H1 (cell line): ENCODE data around the gene CACNG1. TPM values are rescaled to one million over a fixed set of nuclear protein-coding genes. Genes with fewer than 3 reads are reported as not detected.

Experiments
- CTCF ChIA-PET: fragments of 300-600 bp; sonication (Branson Sonifier 250); formaldehyde crosslinking; loops from one replicate; lab custom pipeline; 2021; ENCODE audit not compliant: partially characterized antibody; lab: Charles Lee
- POLR2A ChIA-PET: fragments of 300-600 bp; sonication (Branson Sonifier 250); formaldehyde crosslinking; loops from one replicate; lab custom pipeline; 2021; ENCODE audit warnings: inconsistent platforms; ENCODE audit not compliant: partially characterized antibody; lab: Charles Lee
- DNase-seq, 2 experiments: peaks; one replicate each; pipeline versions ENCODE4 v3.0.0 to v3.0.0-alpha.2; 2010 to 2022; ENCODE audit warnings: low spot score in 2 of 2, low read depth in 1 of 2, mixed read lengths in 1 of 2
- FAIRE-seq: peaks from 2 replicates; lab custom pipeline; 2011; peaks lifted over from hg19 to GRCh38; lab: Jason Lieb, UNC
- H2AFZ ChIP-seq: 2 replicates; pipeline ENCODE4 v1.8.1; 2012; ENCODE audit warnings: low read length, inconsistent platforms
- H2AK5ac ChIP-seq: 2 replicates; pipeline ENCODE4 v1.6.1; 2013; ENCODE audit warnings: low read depth, low read length
- H2BK120ac ChIP-seq: replicated peaks from 2 replicates; pipeline ENCODE3; 2013; ENCODE audit warnings: low read depth, low read length, inconsistent platforms
- H2BK12ac ChIP-seq: 2 replicates; pipeline ENCODE4 v1.6.1; 2013; ENCODE audit warnings: low read depth, low read length
- H2BK15ac ChIP-seq: 2 replicates; pipeline ENCODE4 v1.6.1; 2013; ENCODE audit warnings: low read length
- H2BK20ac ChIP-seq: 2 replicates; pipeline ENCODE4 v1.6.1; 2013; ENCODE audit warnings: low read length
- H2BK5ac ChIP-seq: 2 replicates; pipeline ENCODE4 v1.6.1; 2013; ENCODE audit warnings: low read depth, low read length
- H3K14ac ChIP-seq: 2 replicates; pipeline ENCODE4 v1.6.1; 2013; ENCODE audit warnings: inconsistent platforms; ENCODE audit not compliant: insufficient read length
- H3K18ac ChIP-seq: 2 replicates; pipeline ENCODE4 v1.6.1; 2013; ENCODE audit warnings: low read length; ENCODE audit errors: extremely low read depth
- H3K23ac ChIP-seq: 2 replicates; pipeline ENCODE4 v1.6.1; 2013; ENCODE audit warnings: inconsistent platforms; ENCODE audit not compliant: insufficient read length
- H3K23me2 ChIP-seq: 2 replicates; pipeline ENCODE4 v1.6.1; 2013; ENCODE audit warnings: low read depth, low read length
- H3K27ac ChIP-seq: 2 replicates; pipeline ENCODE4 v1.6.1; 2011; ENCODE audit warnings: low read depth, low read length, inconsistent platforms
- H3K27me3 ChIP-seq, 4 experiments: replicated peaks in 1 of 4; 1 replicate in 1 of 4; 2 replicates in 3 of 4; pipeline versions ENCODE4 v1.6.1 to v1.8.1; 2011 to 2013; ENCODE audit warnings: low read length in 3 of 4, mild to moderate bottlenecking in 3 of 4, inconsistent platforms in 2 of 4, mixed read lengths in 2 of 4, moderate library complexity in 1 of 4; ENCODE audit not compliant: control insufficient read depth in 3 of 4, insufficient read depth in 3 of 4; ENCODE audit errors: extremely low read depth in 1 of 4
- H3K36me3 ChIP-seq, 4 experiments: 2 replicates each; pipeline versions ENCODE4 v1.6.1 to v1.8.1; 2011 to 2013; ENCODE audit warnings: mild to moderate bottlenecking in 4 of 4, low read length in 3 of 4, moderate library complexity in 2 of 4, control low read depth in 1 of 4, inconsistent platforms in 1 of 4; ENCODE audit not compliant: insufficient read depth in 4 of 4, control insufficient read depth in 2 of 4
- H3K4ac ChIP-seq: replicated peaks from 2 replicates; pipeline ENCODE3; 2013; ENCODE audit warnings: low read length, low read depth, mixed read lengths, inconsistent platforms; ENCODE audit not compliant: insufficient read length
- H3K4me1 ChIP-seq, 4 experiments: replicated peaks in 1 of 4; 1 replicate in 1 of 4; 2 replicates in 3 of 4; pipeline versions ENCODE4 v1.6.1 to v1.8.1; 2011 to 2013; ENCODE audit warnings: low read length in 3 of 4, inconsistent platforms in 2 of 4, mixed read lengths in 1 of 4; ENCODE audit not compliant: insufficient read depth in 4 of 4, control insufficient read depth in 3 of 4
- H3K4me2 ChIP-seq, 2 experiments: 2 replicates each; pipeline versions ENCODE4 v1.6.1 to v1.8.1; 2011 to 2013; ENCODE audit warnings: low read depth in 2 of 2, low read length in 2 of 2, control low read depth in 1 of 2, inconsistent platforms in 1 of 2, mild to moderate bottlenecking in 1 of 2; ENCODE audit not compliant: insufficient read depth in 1 of 2
- H3K4me3 ChIP-seq, 4 experiments: fragments of 200-600, 300-600 bp in 1 of 4; sonication (generic), shearing (Covaris generic), sonication (Bioruptor Twin) in 1 of 4; 2 replicates each; pipeline versions ENCODE4 v1.5.1 to v1.8.1; 2011 to 2016; ENCODE audit warnings: low read length in 4 of 4, low read depth in 3 of 4, control low read depth in 2 of 4, inconsistent platforms in 2 of 4, mild to moderate bottlenecking in 2 of 4, mixed read lengths in 1 of 4, moderate library complexity in 1 of 4; ENCODE audit not compliant: insufficient read depth in 2 of 4; ENCODE audit errors: extremely low read depth in 1 of 4
- H3K56ac ChIP-seq: replicated peaks from 2 replicates; pipeline ENCODE3; 2013; ENCODE audit warnings: low read depth, mild to moderate bottlenecking, mixed read lengths, low read length, inconsistent platforms; ENCODE audit not compliant: insufficient read length
- H3K79me1 ChIP-seq: 2 replicates; pipeline ENCODE4 v1.6.1; 2013; ENCODE audit warnings: low read depth, low read length, control low read depth
- H3K79me2 ChIP-seq, 2 experiments: 2 replicates each; pipeline versions ENCODE4 v1.6.1 to v1.8.1; 2012 to 2013; ENCODE audit warnings: low read length in 2 of 2, mild to moderate bottlenecking in 2 of 2, inconsistent platforms in 1 of 2; ENCODE audit not compliant: insufficient read depth in 2 of 2, control insufficient read depth in 1 of 2
- H3K9ac ChIP-seq, 4 experiments: replicated peaks in 1 of 4; 1 replicate in 1 of 4; 2 replicates in 3 of 4; pipeline versions ENCODE4 v1.6.1 to v1.8.1; 2011 to 2013; ENCODE audit warnings: low read depth in 3 of 4, low read length in 3 of 4, control low read depth in 2 of 4, mild to moderate bottlenecking in 2 of 4, moderate library complexity in 2 of 4, inconsistent platforms in 1 of 4; ENCODE audit errors: extremely low read depth in 1 of 4
- H3K9me3 ChIP-seq, 2 experiments: 2 replicates each; pipeline versions ENCODE4 v1.6.1 to v1.8.1; 2012 to 2013; ENCODE audit warnings: mild to moderate bottlenecking in 2 of 2, moderate library complexity in 2 of 2, control low read depth in 1 of 2, inconsistent platforms in 1 of 2, low read depth in 1 of 2, low read length in 1 of 2, mixed read lengths in 1 of 2; ENCODE audit not compliant: insufficient read depth in 2 of 2
- H4K20me1 ChIP-seq, 2 experiments: replicated peaks in 1 of 2; 2 replicates each; pipeline versions ENCODE3 to v1.8.1; 2011 to 2013; ENCODE audit warnings: inconsistent platforms in 2 of 2, low read length in 2 of 2, mild to moderate bottlenecking in 1 of 2; ENCODE audit not compliant: insufficient read depth in 2 of 2, control insufficient read depth in 1 of 2
- H4K5ac ChIP-seq: 2 replicates; pipeline ENCODE4 v1.6.1; 2013; ENCODE audit warnings: low read length, low read depth, mixed read lengths, inconsistent platforms; ENCODE audit not compliant: insufficient read length
- H4K8ac ChIP-seq: 2 replicates; pipeline ENCODE4 v1.8.0; 2013; ENCODE audit warnings: mild to moderate bottlenecking, moderate library complexity, low read length, inconsistent platforms; ENCODE audit not compliant: insufficient read depth; ENCODE audit errors: extremely low read depth
- H4K91ac ChIP-seq: replicated peaks from 2 replicates; pipeline ENCODE3; 2013; ENCODE audit warnings: low read length, mixed read lengths, inconsistent platforms; ENCODE audit not compliant: insufficient read length
- SIRT6 ChIP-seq: IDR thresholded peaks from one replicate; pipeline ENCODE4 v1.7.1; 2012; ENCODE audit warnings: low read length, inconsistent platforms
- WGBS, 2 experiments: shearing (Covaris generic) in 1 of 2; methylation state at CpG; one replicate each; pipeline versions ENCODE4 v1.1.6 to v1.1.7; 2013 to 2015; ENCODE audit warnings: low lambda C conversion rate in 2 of 2, mixed read lengths in 2 of 2, inconsistent platforms in 1 of 2, low coverage in 1 of 2, missing lambda C conversion rate in 1 of 2; ENCODE audit not compliant: insufficient replicate concordance in 2 of 2, insufficient coverage in 1 of 2, insufficient read length in 1 of 2; ENCODE audit errors: extremely low coverage in 1 of 2, missing lambda C conversion rate in 1 of 2; 5-methylcytosine and 5-hydroxymethylcytosine counted together
- polyA plus RNA-seq, 7 experiments: library from polyadenylated mRNA; depleted of rRNA in 3 of 7; stranded (reverse) in 5 of 7; unstranded in 2 of 7; fragments of >200 nt in 5 of 7; fragments of 200-250 nt in 2 of 7; gene quantifications; 1 replicate in 5 of 7; 2 replicates in 1 of 7; 4 replicates in 1 of 7; pipeline versions ENCODE4 v1.2.1 to v1.2.3, GENCODE V29; 2011 to 2013; ENCODE audit warnings: missing spikeins in 2 of 7, mixed read lengths in 2 of 7
- total RNA-seq: library from RNA; stranded (reverse); fragmentation: NEBNext Ultra II Directional; extraction: Animal tissue kit (Norgen Biotek cat#: 25700); gene quantifications from 2 replicates; pipeline ENCODE4 v1.2.1, GENCODE V29; 2021

CACNG1 gene
- total and polyA plus RNA-seq, 2 of the 8 experiments (the other 6 are each of a cell fraction or from before 2014, with no cell fraction given) = not detected

- FAIRE-seq (no peak), DNase-seq (no peak)
- H2AK5ac ChIP-seq = no peak overlapping the region
- no peak overlapping the region for H4K91ac ChIP-seq
- no peaks in the 10 kb centered on the region for H3K27me3 ChIP-seq
- CTCF ChIA-PET = interaction anchor here (0.6 to 2.6 kb wide), 4 partner anchors 12 to 467 kb away, joined by 3 to 10 read pairs (median 4); no protein-coding TSS in a partner anchor
- no peak overlapping the region for H2AFZ ChIP-seq
- no peak overlapping the region for H3K9ac ChIP-seq
- no peaks in the 10 kb centered on the region for H4K20me1 ChIP-seq
- no peak overlapping the region for H3K14ac ChIP-seq
- H3K23ac ChIP-seq = no peak overlapping the region
- H2BK120ac ChIP-seq = no peak overlapping the region
- H3K4ac ChIP-seq = no peak overlapping the region
- no peak for TF ChIP-seq SIRT6
- no peak overlapping the region for H4K8ac ChIP-seq
- WGBS, 2 experiments = 92% methylated on average over 14 of the region's 14 CpGs; no CpG with 5 or more reads in 1 of the 2 experiments
- H3K18ac ChIP-seq = no peak overlapping the region
- H3K4me3 ChIP-seq = no peak overlapping the region
- no peak overlapping the region for H3K27ac ChIP-seq
- no peaks in the 10 kb centered on the region for H3K4me1 ChIP-seq
- H2BK5ac ChIP-seq = no peak overlapping the region
- POLR2A ChIA-PET = interaction anchor here (1.3 kb wide), 1 partner anchor 12 kb away, joined by 3 read pairs; the partner anchor contains the start of gene CACNG1
- H3K4me2 ChIP-seq = no peak overlapping the region
- no peaks in the 10 kb centered on the region for H3K79me2 ChIP-seq
- H3K9me3 ChIP-seq = no peaks in the 10 kb centered on the region
- H3K23me2 ChIP-seq = no peaks in the 10 kb centered on the region
- no peak overlapping the region for H4K5ac ChIP-seq
- no peak overlapping the region for H2BK20ac ChIP-seq
- H2BK15ac ChIP-seq = no peak overlapping the region
- H2BK12ac ChIP-seq = no peak overlapping the region
- no peaks in the 10 kb centered on the region for H3K36me3 ChIP-seq
- no peak overlapping the region for H3K56ac ChIP-seq
- H3K79me1 ChIP-seq = no peaks in the 10 kb centered on the region
Measured at GRCh38 chr17:67032382-67032781, 12.0 kb upstream of the CACNG1 start.
